ENCODE results near the gene EYS.
"Not testable (repeated sequence)": the region's sequence is repeated elsewhere in the genome, so short reads cannot be mapped to it uniquely, and the experiment has no call there.

The EYS gene

DNA sequence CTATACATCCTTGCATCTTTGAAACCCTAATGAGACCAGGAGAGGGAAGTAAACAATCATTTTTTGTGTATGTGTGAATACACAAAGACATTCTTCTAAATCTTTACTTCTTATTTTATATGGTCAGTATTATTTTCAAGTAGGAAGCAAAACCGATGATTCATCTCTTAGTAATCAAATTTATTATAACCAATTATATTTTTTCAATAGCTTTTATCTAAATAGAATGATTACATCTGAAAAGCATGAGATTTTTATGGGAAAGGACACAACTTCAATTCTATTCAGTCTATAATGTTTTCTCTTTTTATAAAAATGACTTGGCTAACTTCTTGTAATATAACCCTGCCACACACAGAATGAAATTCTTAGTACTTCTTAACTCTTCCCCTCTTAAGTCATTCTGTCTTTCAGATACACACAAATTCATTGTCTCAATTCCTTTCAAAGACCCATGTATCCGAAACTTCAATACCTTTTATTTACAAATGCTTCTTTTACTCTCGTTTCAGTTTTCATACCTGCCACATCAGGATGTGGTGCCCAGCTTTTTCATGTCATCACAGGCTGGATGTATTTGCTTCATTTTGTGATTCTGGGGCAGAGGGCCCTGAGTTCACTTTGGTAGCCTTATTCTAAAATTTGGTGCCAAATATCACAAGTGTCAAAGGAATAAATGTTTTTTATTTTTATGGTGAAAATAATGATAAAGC is 1844.4 kb downstream of the EYS start:
- no peak for DNase-seq

DNA sequence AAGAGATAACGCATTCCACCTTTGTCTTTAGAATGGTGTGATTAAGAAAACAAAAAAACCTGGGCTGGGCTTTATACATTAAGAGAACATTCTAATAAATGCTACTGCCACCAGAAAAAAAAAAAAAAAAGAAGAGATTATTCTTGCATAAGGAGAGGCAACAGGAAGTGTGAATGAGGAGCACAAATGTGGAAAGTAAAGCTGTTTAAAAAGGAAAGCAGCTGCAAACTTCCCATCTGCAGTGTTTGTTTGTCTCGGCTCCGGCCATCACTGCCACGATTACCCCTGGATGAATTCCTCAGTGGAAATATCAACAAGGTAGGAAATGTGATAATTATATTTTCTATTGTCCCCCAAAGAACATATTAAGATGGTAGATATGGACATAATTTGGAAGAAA is 1847.5 kb downstream of the EYS start:
- DNase-seq = no peak

DNA sequence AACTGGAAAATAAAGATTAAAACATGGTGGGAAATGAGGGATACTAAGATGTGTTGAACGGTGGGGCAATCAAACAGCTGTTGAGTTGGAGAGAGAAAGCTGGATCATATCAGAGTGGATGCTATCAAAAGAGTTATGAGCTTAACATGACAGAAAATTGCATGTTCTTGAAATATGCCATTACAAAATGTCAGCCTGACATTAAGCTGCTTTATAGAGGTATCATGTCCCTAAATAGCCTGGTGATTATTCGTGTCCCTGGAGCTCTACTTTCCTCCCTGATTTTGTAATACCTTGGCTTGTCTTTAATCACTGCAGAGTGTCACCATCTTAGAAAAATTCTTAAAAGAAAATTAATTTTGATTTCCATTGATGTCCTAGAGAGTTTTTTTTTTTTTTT is 1848.3 kb downstream of the EYS start:
- DNase-seq = no peak

DNA sequence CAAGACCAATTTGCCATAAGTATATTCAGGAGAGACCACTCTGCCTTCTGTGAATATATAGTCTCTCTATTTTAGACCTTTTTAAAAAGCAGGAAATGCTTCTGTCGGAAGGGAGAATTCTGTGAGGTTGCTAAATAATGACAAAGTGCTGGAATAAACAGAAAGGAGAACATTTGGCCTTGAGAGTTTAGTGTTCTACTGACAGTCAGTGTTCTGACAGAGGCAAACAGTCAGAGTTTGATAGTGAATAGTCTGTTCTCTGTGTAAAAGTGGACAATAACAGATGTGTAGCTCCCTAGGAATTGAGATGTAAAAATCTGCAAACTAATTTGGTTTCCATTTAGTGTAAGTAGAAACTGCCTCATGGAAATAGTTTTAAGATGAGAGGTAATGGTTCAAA is 1850.8 kb downstream of the EYS start:
- DNase-seq = no peak

DNA sequence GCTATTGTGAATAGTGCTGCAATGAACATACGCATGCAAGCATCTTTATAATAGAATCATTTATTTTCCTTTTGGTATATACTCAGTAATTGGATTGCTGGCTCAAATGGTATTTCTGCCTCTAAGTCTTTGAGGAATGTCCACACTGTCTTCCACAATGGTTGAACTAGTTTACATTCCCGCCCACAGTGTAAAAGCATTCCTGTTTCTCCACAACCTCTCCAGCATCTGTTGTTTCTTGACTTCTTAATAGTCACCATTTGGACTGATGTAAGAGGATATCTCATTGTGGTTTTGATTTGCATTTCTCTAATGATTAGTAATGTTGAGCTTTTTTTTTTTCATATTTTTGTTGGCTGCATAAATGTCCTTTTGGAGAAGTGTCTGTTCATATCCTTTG is 1862.7 kb downstream of the EYS start:
- DNase-seq = no peak

DNA sequence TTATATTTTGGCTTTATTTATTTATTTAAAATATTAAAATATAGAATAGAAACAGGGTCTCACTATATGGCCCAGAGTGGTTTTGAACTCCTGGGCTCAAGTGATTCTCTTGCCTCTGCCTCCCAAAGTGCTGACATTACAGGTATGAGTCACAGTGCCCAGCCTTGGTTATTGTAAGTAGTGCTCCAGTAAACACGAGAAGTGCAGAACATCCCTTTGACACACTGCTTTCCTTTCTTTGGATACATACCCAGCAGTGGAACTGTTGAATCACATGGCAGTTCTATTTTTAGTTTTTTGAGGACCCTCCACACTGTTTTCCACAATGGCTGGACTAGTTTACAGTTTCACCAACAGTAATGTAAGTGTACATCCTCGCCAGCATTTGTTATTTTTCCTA is 1867.5 kb downstream of the EYS start:
- DNase-seq = no peak

DNA sequence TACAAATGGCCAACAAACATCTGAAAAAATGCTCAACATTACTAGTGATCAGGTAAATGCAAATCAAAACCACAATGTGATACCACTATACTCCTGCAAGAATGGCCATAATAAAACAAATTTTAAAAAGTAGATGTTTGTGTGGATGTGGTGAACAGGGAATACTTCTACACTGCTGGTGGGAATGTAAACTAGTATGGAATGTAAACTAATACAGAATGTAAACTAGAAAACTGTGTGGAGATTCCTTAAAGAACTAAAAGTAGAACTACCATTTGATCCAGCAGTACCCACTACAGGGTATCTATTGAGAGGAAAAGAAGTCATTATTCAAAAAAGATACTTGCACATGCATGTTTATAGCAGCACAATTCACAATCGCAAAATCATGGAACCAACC is 1878.3 kb downstream of the EYS start:
- not testable (repeated sequence) for DNase-seq

DNA sequence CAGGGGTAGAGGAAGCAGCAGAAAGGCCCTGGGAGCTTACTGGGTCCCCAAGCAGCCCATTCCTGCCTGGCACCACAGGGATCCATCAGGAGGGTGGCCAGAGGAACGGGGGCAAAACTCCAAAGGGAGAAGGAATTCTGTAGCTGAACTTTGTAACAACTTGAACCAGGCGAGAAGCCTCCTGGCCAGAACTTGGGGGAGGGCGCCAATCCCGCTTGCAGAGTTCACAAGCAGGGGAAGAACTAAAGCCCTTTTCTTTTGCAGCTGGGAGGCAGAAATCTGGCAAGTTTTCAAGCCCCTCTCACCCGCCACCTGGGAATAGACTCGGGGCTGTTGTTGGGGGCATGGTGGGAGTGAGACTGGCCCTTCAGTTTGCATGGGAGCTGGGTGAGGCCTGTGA is 1882.3 kb downstream of the EYS start:
- no peak for DNase-seq

DNA sequence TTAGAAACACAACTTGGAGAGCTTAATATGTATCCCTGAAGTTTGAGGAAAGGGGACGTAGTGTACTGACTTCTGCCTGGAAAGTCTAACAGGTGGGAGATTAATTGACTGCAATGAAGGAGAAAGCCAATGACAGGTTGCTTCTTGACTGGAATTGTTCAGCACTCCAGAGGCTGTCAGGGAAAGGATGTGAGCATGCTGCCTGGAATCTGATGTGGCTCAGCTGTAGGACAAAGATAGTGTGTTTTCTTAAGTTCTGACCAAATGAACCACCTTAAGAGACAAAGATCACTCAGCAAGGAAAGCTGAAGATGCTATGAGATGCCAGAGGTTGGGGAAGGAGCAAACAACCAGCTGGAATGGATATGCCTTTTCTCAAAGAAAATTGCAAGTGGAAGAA is 1885.6 kb downstream of the EYS start:
- no peak for DNase-seq

DNA sequence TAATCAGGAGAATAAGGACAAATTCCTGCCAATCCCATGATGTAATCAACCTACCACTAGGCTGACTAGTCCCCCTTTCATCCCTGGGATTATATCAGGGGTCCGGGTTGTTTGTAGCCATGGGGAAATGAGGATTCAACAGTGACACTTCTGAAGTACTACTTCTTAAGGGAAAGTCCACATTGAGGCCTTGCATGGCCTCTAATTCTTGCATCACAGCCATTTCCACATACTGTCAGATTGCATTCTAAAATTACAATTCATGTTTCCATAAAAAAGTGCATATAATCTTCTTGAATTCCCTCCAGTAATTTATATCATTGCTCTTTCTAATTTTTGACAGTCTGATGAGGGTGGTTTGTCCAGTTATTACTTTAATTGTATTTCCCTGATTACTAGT is 1887.2 kb downstream of the EYS start:
- no peak for DNase-seq

DNA sequence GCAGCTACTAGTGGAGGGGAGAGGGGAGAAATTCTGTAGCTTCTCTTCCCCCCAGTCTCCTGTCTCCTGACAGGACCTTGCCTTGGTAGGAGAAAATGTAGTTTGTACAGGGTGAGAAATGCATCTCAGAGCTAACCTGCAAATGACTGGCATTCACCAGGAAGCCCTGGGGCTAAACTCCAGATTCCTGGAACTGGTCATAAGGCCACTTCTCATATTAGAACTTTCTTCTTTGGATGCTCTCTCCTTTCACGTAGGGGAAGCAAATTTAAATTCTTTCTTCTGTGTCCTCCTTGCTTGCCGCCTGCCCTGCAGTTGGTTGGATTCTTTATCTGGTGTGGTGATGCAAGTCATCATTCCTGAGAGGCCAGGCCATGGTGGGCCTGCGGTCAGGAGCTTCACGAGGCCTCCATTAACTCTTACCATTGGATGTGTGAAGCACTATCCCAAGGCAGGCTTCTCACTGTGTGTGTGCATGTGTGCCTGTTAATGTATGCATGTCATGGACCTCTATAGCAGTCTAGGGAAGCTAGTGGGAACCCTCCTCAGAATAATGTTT is 1889.5 kb downstream of the EYS start:
- no peak for DNase-seq

DNA sequence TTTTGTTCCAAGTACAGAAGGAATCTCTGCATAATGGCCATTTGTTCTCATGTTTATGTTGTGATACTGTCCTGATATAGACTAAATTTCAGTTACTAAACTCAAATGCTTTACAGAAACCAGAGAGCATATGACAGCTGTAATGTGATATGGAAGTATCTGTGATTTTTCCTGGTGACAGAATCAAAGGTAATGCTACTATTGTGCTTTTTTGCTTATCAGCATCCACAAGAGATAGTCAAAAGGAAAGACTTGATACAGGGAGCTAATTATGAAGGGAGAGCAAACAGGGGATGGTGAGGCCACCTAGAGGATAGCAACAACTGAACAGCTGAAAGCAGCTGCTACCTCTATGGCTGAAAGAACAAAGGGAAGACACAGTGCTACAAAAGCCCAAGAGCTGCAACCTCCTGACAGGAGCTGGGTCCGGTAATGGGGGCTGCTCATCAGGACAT is 1890.0 kb downstream of the EYS start:
- DNase-seq = no peak

DNA sequence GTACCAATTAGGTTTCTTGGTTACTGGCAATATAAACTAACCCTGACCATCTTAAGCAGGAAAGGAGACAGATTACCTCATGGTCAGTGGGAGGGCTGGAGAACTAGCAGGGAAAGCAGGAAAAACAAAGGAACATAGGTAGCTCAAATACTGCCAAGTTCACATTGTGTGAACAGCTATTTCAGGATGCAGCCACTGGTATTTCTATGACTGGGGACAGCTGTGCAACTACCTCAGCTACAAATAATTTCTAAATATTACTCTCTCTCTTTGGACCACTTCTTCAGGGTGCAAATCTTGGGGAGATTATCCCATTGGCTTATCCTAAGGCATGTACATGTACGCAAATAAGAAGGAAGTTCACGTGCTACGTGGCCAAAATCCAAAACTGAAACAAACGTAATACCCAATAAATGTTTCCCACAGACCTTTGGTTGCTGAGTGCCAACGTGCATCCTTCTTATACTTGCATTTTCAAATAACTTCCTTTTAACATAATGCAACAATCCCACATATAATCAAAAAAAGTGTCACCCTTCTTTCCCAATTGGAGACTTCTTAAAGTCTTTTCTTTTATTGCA is 1890.5 kb downstream of the EYS start:
- no peak for DNase-seq

DNA sequence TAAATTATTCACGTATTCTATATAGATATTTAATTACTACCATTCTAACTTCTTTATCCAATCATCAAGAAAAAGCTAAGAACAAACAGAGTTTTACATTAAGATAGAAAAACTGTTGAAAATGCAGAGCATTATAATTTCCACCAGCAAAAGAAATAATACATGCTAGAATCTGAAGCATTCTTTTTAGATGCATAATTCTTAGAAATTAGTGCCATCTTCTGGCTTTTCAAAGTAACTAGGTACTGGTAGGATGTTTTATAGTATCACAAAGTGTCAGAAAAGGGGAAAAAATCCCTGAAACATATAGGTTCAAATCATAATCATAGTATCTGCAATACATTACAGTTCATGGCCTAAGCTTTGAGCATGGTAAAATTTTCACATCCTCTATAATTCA is 1892.6 kb downstream of the EYS start:
- no peak for DNase-seq

DNA sequence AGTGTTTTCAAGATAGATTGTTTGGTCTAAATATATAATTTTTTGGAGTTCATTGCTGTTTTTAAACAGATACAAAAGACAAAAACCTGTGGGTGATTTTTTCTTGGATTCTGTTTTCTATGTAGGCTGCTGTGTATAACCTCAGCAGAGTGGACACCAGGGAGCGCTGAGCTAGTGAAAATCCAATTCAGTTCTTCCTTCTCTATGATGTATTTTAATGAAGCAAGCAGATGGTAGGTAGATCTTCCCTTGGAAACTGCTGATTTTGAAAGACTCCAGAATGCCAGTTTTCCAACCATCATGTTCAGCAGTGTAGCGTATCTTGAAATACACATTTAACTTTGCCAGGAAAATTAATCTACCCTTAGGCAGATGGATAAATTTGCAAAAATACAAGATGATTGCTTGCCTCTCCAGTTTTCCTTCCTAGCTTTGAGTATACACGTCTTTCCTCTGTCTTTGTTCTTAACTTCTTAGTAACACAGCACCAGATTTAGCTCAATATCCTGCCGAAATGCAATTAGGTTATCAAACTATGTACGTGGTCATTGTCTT is 1893.4 kb downstream of the EYS start:
- DNase-seq = no peak

DNA sequence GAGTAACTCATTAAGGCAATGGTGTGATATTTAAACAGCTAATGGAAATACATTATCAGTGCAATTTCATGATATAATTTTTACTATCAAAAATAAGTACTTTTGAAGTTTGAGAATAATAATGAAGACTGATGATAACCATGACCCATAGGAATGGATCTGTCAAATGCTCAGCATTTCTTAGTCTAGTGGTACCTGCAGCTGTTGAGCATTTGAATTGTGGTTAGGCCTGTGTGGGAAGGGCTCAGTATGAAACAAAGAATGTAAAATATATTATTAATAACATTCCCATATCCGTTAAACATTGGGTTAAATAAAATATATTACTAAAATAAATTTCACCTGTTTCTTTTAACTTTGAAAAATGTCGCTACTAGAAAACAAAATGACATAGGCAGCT is 1898.5 kb downstream of the EYS start:
- DNase-seq = no peak

DNA sequence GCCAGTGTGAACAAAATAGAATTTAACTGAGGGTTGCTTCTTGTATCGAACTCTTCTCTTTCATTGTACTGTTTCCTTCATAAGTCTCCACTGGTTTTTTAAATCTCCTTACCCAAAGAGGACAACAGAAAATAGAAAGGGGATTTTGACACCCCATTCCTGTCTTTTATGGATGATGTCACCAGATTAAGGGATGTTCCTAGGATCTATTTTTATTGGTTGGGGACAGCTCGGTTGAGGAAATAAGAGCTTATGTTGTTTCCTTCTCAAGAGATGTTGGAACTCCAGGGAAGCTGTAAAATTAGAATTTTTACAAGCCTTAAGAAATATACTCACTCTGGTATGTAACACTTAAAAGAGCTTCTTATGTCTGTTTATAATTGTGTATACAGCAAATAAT is 1900.0 kb downstream of the EYS start:
- no peak for DNase-seq

DNA sequence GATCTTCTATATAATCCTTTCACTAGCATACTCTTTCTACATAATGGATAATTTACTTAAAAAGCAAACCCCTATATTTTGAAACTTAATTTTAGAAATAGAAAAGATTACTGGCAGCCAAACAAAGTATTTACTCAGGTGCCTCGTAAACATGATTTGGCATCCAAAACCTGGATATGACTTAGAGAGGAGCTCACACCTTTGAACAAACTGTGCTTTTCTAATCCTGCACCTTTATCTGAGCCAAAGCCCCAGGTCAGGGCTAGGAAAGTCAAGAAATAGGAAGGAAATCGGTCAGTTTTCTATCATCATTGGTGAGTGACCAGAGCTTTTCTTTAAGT is 1900.5 kb downstream of the EYS start:
- DNase-seq = no peak

DNA sequence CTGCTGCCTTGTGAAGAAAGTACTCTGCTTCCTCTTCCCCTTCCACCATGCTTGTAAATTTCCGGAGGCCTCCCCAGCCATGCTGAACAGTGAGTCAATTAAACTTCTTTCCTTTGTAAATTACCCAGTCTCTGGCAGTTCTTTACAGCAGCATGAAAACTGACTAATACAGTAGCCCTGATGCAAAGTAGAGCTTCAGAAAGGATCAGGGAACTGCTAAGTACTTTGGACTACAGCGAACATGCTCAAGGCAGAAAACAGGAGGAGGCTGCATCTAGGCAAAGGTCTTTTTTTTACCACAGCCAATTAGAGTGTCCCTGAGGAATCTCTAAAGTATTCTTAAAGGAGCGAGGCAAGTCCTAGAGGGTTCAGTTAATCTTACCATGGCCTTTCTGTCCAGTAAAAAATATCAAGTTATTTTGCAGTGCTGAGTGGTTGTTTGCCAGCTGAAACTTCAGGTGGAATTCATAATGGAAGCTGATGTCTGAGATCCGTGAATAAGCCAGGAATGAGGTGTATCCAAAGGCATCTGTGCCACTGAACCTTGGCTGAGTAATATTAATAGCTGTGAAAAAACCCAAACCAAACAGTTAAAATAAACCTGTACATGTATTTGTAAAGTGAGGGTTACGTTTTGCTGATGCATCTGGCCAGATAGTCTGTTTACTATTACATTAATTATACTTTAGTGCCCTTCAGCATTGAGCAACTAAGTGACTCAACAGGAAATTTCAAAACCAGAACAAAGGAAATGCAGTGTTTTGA is 1901.0 kb downstream of the EYS start:
- DNase-seq = peak; percentile 38

DNA sequence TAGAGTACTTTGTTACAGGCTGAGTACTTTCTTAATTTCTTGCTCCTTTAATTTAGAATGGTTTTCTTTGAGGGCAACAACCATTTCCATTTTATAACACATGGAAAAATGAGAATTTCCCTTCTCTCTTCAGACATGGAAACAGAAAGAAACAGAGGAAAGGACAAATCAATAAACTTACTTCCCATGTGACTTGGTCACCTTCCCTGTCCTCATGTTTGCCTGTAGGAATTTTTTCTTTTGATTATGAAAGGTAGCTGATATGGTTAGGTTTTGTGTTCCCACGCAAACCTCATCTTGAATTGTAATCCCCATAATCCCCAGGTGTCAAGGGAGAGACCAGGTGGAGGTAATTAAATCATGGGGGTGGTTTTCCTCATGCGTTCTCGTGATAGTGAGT is 1901.7 kb downstream of the EYS start:
- no peak for DNase-seq

DNA sequence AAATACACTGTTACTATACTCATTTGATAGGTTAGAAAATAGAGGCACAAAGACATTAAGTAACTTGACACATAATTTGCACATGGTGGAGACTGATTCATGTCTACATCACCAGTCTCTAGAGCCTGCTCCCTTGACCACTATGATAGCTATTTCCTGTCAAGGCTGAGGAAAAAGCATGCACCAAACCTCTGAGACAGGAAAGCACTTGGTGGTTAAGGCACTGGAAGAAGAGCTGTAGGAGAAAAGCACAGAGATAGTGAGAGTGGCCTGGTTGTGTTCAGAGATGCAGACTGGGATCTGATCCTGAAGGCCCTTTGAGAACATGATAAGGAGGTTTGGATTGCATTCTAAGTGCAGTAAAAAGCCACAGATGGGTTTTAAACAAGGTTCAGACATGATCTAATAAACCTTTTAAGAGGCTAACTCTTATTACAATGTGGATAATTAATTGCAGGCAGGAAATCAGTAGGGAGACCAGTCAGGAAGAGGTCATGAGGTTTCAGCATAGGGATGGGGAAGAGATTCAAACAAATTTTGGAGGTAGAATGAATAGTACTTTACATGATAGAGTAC is 1902.6 kb downstream of the EYS start:
- no peak for DNase-seq

DNA sequence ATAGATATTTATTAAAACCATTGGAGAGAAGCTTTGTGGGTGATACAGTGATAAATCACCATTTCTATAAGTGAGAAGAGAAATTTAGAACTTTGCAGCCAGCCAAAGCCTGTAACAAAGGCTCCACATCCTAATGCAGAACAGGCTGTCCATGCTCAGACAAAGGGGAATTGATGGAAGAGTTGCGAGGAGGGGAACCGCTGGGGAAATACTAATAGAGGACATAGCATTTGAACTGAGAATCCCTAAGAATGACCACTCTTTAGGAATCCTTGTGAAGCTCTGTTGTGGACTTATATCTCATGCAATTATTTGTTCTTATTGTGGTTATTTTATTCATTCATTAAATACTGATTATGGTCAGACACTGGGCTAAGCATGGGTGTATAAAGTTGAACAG is 1903.7 kb downstream of the EYS start:
- DNase-seq = no peak

DNA sequence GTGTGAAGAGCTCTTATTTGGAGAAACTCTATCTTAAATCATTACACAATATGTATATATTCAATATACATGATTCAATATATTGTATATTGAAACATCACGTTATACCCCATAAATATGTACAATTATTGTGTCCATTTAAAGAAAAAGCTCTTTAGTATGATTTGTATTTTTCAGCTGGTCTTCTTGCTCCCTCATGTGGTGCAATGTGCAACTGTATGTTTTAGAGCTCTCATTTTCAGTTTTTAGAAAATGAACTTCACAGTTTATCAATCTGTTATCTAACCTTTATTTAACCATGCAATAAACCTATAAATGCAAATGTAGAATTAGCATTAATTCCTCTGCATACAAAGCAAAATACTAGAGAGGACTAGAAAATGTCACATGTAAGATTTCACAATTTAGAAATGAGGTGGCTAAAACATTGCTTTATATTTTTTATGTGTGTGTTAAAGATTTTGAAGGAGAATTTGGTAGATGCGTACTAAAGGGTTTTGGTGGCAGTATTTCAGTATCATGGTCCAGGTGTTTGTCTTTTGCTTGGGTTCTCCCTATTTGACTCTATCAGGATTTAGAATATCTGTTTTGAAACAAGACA is 1904.3 kb downstream of the EYS start:
- DNase-seq = no peak

All from CD4-positive, alpha-beta T cell treated with Interleukin-15 for 1 hour (primary cell).